ENCODE data around the gene TSHZ3.

Gene TSHZ3

GRCh38 chr19:31354799-31355664, 5.8 kb upstream of the TSHZ3 start:
- DNase-seq, result no peak

DNA sequence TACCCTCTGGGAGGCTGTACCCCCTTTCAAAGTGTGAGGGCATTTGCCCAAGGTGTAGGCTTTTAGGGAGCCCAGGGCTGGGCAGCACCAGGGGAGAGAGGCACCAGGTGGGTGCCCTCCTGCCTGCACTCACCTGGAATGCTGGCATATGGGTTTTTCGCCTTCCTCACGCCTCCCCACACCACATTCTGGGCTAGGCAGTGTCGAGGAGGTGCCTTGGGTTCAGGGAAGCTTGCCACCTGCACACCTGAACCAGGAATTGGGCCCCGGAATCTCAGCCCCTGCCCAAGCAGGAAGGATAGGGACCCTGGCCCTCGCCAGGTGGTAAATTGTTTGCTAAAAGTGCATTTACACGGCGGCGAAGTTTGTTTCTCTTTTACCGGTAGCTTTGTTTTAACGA, 5.1 kb upstream of the TSHZ3 start:
- DNase-seq, result no peak

DNA sequence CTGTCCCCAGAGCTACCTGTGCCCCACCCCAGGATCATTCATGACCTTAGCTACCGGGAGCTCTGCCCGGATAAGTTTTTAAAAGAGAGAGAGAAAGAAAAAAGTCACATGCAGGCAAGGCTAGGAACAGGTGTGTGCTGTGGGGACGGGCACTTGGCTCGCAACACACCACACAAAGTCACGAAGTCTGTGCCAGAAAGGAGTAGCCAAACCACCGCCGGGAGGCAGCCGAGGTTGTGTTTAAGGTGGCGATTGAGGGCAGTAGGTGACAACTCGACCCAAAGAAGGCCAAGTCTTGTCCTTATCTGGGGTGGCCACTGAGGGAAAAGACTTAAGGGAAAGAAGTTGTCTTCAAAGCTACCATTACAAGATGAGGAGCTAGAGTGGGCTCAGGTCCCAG, 4.6 kb upstream of the TSHZ3 start:
- no peak for DNase-seq

DNA sequence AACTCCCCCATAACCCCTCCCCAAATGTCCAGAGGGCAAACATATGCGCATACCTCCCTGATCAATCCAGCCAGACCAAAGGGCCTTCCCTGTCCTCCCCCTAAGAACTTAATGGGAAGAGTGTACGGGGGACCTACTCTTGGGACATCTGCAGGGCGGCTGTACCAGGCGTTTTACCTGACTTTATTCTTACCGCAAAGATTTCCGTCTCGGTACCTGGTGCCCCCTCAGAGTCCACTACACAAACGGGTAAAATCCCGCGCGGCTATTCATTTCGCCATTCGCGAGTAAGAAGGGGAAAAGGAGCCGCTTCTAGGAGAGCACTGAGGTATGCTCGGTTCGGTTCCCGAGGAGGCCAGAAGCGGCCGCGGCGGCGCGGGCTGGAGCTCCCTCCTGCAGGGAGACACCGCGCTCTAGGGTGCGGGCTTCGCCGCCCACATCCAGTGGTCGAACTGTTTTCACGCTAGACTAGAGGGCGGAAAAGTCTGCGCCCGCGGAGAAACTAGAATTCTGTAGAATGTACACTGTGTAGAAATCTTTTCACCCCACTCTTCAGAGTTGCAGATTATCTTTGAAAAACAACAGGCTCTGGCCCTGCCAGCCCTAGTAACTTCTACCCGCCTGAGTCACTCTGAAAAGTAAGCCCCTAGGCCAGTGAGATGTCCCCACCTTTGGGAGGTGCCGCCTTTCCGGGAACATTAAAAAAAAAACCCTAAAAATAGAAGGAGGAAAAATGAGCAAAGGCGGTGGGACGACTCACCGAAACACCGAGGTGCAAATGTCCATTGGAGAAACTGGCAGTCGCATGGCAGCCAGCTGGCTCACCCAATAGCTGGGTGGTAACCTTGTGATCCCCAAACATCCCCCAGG, 3.8 kb upstream of the TSHZ3 start:
- DNase-seq, result no peak

- DNase-seq, result no peak
These were observed 3.1 kb upstream of the TSHZ3 start for GRCh38 chr19:31352296-31352781.

- DNase-seq, result peak in 1 of 2 experiments; percentile 48
These were observed 2.6 kb upstream of the TSHZ3 start for GRCh38 chr19:31351855-31352195.

DNA sequence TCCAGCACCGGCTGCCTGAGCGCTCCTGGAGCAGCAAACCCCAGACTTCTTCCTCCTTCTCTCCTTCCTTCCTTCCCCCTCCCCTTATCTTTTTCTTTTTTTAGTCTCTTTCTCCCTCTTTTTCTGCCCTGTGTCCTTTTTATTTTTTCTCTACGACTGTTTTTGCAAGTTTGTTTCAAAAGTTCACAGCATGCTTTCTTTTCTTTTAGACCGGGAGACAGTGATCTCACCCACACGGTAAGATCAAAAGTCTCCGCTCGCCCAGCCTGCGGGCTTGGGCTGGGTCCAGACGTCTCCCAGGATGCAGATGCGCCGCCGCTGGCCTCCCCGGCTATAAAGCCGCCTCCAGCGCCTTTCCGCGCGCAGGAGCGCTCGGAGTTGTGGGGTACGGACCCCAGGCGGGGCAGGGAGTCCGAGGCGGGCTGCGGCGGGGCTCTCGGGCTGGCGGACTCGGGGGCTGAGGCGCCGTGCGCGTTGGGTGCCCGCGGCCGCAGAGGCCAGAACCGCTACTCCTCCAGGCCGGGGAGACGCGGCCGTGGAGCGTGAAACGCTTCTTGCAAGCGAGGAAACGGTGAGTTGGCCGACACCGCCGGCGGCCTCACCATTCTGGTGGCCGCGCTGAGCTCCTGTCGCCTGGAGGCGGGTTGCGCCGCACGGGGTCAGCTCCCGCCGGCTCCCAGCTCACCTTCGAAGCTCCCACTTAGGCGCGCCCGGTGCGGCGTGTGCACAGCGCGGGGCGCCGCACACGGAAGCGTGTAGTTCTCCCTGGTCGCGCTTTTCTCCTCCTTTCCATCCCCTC, 2.0 kb upstream of the TSHZ3 start:
- peak in 1 of 2 experiments; percentile 65 for DNase-seq

DNA sequence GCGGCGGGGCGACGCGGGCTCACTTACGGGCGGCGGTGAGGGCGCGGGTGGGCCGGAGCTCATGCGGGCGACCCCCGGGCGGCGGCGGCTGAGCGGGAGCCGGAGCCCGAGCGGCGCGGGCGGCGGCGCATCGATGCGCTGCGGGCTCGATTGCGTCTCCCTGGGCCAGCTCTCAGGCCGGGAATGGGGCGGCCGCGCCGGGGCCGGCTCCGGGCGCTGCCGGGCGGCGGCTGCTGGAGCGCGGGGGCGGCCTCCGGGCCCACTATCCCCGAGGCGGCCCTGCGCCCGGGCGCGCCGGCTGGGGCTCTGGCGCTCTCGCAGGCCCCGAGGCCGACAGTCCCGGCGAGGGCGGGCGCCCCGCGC, 1.4 kb upstream of the TSHZ3 start:
- DNase-seq, result peak in 1 of 2 experiments; percentile 82

DNA sequence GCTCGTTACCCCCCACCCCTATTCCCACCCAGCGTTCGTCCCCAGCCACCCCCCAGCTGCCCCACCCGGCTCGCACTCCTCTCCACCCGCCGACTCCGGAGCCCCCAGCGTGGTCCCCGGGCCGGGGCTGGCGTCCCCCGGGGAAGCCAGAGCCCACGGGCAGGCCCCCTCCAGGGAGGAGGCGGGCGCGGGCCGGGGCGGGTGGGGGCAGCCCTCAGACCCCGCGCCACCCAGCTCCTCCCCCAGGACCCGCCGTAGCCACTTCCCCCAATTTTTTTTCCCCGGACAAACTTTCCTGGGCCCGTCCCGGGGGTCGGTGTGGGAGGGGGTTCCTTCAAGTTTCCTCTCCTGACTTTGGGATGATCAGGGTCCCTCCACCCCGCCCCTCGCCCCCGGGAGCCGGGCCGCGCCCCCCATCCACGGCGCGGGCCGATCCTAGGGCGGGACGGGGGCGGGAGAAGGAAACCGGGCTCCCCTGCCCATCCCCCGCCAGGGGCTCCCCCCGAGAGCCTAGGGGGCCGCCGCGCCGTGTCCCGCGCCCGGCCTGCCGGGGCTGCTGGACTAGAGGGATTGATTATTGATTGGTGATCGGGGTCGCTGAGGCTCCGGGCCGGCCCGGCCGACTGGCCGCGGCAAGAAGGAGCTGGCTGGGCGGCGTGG, 927 bp upstream of the TSHZ3 start:
- peak in 1 of 2 experiments; percentile 45 for DNase-seq

- peak in 1 of 2 experiments; percentile 67 for DNase-seq
These were observed 616 bp downstream of the TSHZ3 start for GRCh38 chr19:31348481-31349159.

GRCh38 chr19:31347828-31348392, 1.3 kb downstream of the TSHZ3 start:
- no peak for DNase-seq

GRCh38 chr19:31347354-31347753, 1.9 kb downstream of the TSHZ3 start:
- no peak for DNase-seq

- no peak for DNase-seq
These were observed 2.8 kb downstream of the TSHZ3 start for GRCh38 chr19:31346184-31347059.

GRCh38 chr19:31344403-31344802, 4.8 kb downstream of the TSHZ3 start:
- DNase-seq, result no peak

DNA sequence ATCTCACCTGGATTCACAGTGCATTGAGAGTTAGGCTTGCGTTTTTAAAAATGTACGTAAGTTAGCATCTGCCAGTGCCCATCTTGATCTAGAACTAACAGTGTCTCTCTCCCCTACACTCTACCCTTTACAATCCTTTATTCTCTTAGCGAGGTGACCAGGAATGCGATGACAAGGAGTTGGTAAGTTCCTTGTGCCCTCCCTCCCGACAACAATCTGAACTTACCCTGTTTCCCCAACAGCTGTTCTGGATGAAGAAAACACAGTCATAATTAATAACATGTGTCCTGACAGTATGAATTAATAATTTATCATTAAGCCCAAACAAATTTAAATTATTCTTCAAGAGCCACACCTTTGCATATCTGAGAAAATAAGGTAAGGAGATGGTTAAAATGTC, 6.3 kb downstream of the TSHZ3 start:
- no peak for DNase-seq

- DNase-seq, result peak in 1 of 2 experiments; percentile 21
These were observed 8.9 kb downstream of the TSHZ3 start for GRCh38 chr19:31340042-31341025.

- no peak for DNase-seq
These were observed 9.8 kb downstream of the TSHZ3 start for GRCh38 chr19:31339411-31339810.

DNA sequence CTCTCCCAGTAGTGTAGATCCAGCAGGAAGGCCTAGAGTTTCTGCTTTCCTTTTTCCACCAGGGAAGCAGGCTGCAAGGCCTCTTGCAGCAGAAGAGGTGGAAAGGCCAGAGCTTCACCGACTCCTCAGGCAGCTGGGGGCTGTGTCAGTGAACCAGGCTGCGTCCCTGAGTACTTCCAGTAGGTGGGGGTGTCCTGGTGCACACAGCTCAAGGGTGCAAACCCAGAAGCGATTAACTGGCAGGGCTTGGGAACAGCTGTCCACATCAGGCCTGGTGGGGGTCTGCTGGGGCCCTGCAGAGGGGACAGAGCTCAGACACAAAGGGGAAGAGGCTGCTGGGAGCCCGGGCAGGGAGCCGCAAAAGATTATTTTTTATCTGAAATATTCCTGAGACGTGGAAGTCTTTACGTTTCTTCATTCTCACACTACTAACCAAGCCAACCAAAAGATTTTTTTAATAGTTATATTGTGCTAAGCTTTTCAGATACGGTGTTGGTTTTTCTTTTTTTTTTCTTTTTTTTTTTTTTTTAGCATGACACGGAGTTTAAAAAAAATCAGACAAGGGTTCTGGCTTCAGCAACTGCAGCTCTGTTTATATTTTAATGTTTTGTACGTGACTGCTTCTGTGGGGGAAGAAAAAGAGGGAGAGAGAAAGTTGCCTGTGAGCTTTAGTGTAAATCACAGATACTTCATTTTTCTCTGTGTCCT, 11.0 kb downstream of the TSHZ3 start:
- DNase-seq, result peak; percentile 22 to 54
